ENCODE results near the gene STMN3.

STMN3 gene

GRCh38 chr20:63639093-63639975 lies 13.9 kb downstream of the STMN3 start:
- no peaks in the 10 kb centered on the region for H3K36me3 ChIP-seq (ENCODE audit: control insufficient read depth in 2 of 2, insufficient read depth in 1 of 2, low read length in 2 of 2)
- H3K4me1 ChIP-seq (ENCODE audit: control insufficient read depth, insufficient read depth, low read length): peaks cover 3% of the 10 kb centered on the region; the same call in 1 of the 2 replicates
- POLR2A ChIA-PET: no interaction called here
- H3K27ac ChIP-seq (ENCODE audit: extremely low read depth, low read depth, low read length): no peak overlapping the region
- no peak overlapping the region for H3K4me3 ChIP-seq (ENCODE audit: low read depth, low read length)
- no peaks in the 10 kb centered on the region for H3K9me3 ChIP-seq (ENCODE audit: control insufficient read depth, insufficient read depth, low read depth, low read length)
- TF ChIP-seq ZBTB7A (tag by site-specific recombination; IDR thresholded peaks at IDR 0.05; ENCODE audit: low read depth) (no peak), ZSCAN16 (tag by site-specific recombination; IDR thresholded peaks at IDR 0.05) (no peak), SP2 (tag by site-specific recombination; IDR thresholded peaks at IDR 0.05) (0 out of 2 replicates have a peak, but pooled peaks have one; percentile 17), ZBTB10 (tag by site-specific recombination; IDR thresholded peaks at IDR 0.05) (peak; percentile 43; the same call in 1 of the 2 replicates), ZNF133 (tag by site-specific recombination; IDR thresholded peaks at IDR 0.05) (no peak)
- CTCF ChIA-PET: no interaction called here

GRCh38 chr20:63636752-63637628 lies 16.2 kb downstream of the STMN3 start:
- ChIA-PET CTCF (no interaction called here), POLR2A (no interaction called here)
- Histone ChIP-seq H3K4me3 (ENCODE audit: low read depth, low read length) (no peak overlapping the region), H3K27ac (ENCODE audit: extremely low read depth, low read depth, low read length) (no peak overlapping the region), H3K9me3 (ENCODE audit: control insufficient read depth, insufficient read depth, low read depth, low read length) (no peaks in the 10 kb centered on the region), H3K36me3 (ENCODE audit: control insufficient read depth in 2 of 2, insufficient read depth in 1 of 2, low read length in 2 of 2) (no peaks in the 10 kb centered on the region), H3K4me1 (ENCODE audit: control insufficient read depth, insufficient read depth, low read length) (no peaks in the 10 kb centered on the region)
- TF ChIP-seq ZNF37A (tag by site-specific recombination; IDR thresholded peaks at IDR 0.05) (no peak), ZNF555 (tag by site-specific recombination; conservative IDR thresholded peaks at IDR 0.05) (no peak), ZNF426 (tag by site-specific recombination; IDR thresholded peaks at IDR 0.05) (no peak), ZNF560 (tag by site-specific recombination; IDR thresholded peaks at IDR 0.05; ENCODE audit: borderline replicate concordance) (no peak), GLIS1 (tag by site-specific recombination; IDR thresholded peaks at IDR 0.05) (peak; percentile 46)

- POLR2A ChIA-PET: no interaction called here
- Histone ChIP-seq H3K36me3 (ENCODE audit: control insufficient read depth in 2 of 2, insufficient read depth in 1 of 2, low read length in 2 of 2) (no peaks in the 10 kb centered on the region), H3K9me3 (ENCODE audit: control insufficient read depth, insufficient read depth, low read depth, low read length) (no peaks in the 10 kb centered on the region), H3K4me1 (ENCODE audit: control insufficient read depth, insufficient read depth, low read length) (no peaks in the 10 kb centered on the region), H3K4me3 (ENCODE audit: low read depth, low read length) (no peak overlapping the region), H3K27ac (ENCODE audit: extremely low read depth, low read depth, low read length) (no peak overlapping the region)
- CTCF ChIA-PET: interaction anchor here (0.7 kb wide), 1 partner anchor 1113 kb away, joined by 3 read pairs; no protein-coding TSS in a partner anchor
- TF ChIP-seq ZNF621 (tag by site-specific recombination; IDR thresholded peaks at IDR 0.05) (no peak), ZNF571 (tag by site-specific recombination; IDR thresholded peaks at IDR 0.05) (no peak), ZBTB44 (tag by site-specific recombination; IDR thresholded peaks at IDR 0.05) (no peak), GLIS1 (tag by site-specific recombination; IDR thresholded peaks at IDR 0.05) (no peak), ZNF791 (tag by site-specific recombination; IDR thresholded peaks at IDR 0.05) (no peak), ZNF596 (tag by site-specific recombination; IDR thresholded peaks at IDR 0.05) (no peak), ZSCAN30 (tag by site-specific recombination; IDR thresholded peaks at IDR 0.05) (no peak), ZNF354C (tag by site-specific recombination; IDR thresholded peaks at IDR 0.05; ENCODE audit: borderline replicate concordance, low read depth) (no peak), ZNF837 (tag by site-specific recombination; IDR thresholded peaks at IDR 0.05) (no peak), ZNF155 (tag by site-specific recombination; IDR thresholded peaks at IDR 0.05) (no peak), ZSCAN5A (tag by site-specific recombination; IDR thresholded peaks at IDR 0.05) (no peak)
Measured at GRCh38 chr20:63635431-63636141, 17.6 kb downstream of the STMN3 start.

Data from HEK293 (cell line).